Measurements from ENCODE around the gene CSF1R. TPM values are rescaled to one million over a fixed set of nuclear protein-coding genes. Genes with fewer than 3 reads are reported as not detected.

CSF1R gene
- total RNA-seq, 1 donor from 2014 or later = 15.2 TPM

Other genes with a start within 250 kb of the CSF1R start
- not detected for gene PDE6A, start 141.8 kb downstream of the CSF1R start, total RNA-seq
- 1.3 TPM for gene SLC26A2, start 125.8 kb downstream of the CSF1R start, total RNA-seq
- 2.7 TPM for gene TIGD6, start 85.9 kb downstream of the CSF1R start, total RNA-seq
- 9.1 TPM for gene HMGXB3, start 85.8 kb downstream of the CSF1R start, total RNA-seq
- 12.8 TPM for gene PDGFRB, start 69.3 kb upstream of the CSF1R start, total RNA-seq
- 0.15 TPM for gene CDX1, start 80.2 kb upstream of the CSF1R start, total RNA-seq
- gene SLC6A7, start 103.5 kb upstream of the CSF1R start, total RNA-seq = not detected
- not detected for gene CAMK2A, start 203.2 kb upstream of the CSF1R start, total RNA-seq
- gene ARSI, start 216.4 kb upstream of the CSF1R start, total RNA-seq = 0.43 TPM

Data from left lobe of liver (tissue), 1 donor.